Stimulated activated naive CD8-positive, alpha-beta T cell treated with anti-CD3 and anti-CD28 coated beads, Interleukin-15, Interleukin-2, amounts not matched to agents 100 U/mL and 50 U/mL, for 24 hours (primary cell): ENCODE measurements around the gene RNF32.

Experiments used
- ATAC-seq: fragments of 150-1000 bp; cut with Tn5 transposase; one replicate; pipeline ENCODE4 v1.10.0; 2021
- DNase-seq: peaks from one replicate; pipeline ENCODE4 v3.0.0; 2021

The RNF32 gene

GRCh38 chr7:156640257-156640948 is at the start of gene RNF32:
Gene RNF32 (plus strand): TSS chr7:156640774. CDS start chr7:156643878, 3,104 bp downstream.
- DNase-seq (peak; percentile 100), ATAC-seq (peak; percentile 86)

- DNase-seq (no peak), ATAC-seq (no peak)
Observed at GRCh38 chr7:156592155-156592884, 48.3 kb upstream of the RNF32 start.

DNA sequence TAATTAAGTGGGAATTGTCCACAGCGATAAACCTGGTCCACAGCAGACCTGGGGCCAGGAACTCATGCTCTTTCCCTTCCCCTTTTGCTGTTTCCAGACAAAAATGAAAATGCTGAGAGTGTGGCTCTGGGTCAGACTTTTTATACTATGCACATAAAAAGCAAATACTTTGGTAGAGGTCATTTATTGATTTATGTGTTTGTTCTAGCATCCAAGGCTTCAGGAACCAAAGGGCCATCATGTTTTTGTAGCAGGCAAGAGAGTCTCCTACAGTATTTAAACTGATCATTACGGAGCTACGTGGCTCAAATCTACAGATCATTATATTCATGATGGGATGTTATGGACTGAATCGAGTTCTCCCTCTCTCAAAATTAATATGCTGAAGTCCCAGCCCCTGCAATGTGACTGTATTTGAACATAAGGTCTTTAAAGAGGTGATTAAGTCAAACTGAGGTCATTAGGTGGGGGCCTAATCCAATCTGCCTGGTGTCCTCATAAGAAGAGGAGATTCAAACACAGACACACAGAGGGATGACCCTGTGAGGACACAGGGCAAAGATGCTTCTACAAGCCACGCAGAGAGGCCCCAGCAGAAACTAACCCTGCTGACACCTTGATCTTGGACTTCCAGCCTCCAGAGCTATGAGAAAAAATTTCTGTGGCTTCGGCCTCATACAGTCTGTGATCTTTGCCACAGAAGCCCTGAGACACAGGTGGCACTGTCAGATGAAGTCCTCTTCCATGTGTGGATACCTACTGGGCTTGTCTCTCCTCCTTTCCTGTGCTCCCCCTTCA is 46.1 kb upstream of the RNF32 start:
- ATAC-seq (no peak), DNase-seq (no peak)

DNA sequence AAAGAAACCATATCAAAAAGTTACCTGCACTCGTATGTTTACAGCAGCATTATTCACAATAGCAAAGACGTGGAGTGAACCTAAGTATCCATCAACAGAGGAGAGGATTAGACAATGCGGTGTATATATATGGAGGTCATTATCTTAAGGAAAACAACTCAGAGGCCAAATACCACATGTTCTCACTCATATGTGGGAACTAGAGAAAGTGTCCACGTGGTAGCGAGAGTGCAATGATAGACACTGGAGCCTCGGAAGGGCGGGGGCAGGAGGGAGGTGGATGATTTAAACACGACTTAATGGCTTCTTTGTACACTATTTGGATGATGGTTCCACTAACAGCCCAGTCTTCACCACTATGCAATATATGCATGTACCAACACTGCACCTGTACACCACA is 40.1 kb upstream of the RNF32 start:
- ATAC-seq = no peak
- no peak for DNase-seq

GRCh38 chr7:156602283-156602682 is 38.3 kb upstream of the RNF32 start:
- DNase-seq (no peak), ATAC-seq (no peak)

- DNase-seq = no peak
- ATAC-seq = no peak
Observed at GRCh38 chr7:156603011-156603410, 37.6 kb upstream of the RNF32 start.

DNA sequence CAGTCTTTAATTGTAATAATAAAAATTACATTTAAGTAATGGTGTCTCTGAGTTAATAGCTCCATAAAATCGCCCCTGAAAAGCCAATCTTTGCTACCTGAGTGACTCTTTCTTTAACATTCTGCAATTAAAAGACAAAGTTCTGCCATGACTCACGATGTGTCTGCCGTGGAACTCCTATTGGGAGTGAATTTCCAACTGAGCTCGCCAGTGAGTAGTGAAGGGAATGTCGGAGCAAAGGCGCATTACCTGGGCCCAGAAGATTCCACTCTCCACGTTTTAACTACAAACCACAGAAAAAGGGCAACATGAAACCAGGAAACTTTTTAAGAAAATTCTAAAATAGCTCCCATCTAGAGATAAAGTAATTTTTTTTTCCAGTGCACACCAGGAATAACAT is 36.9 kb upstream of the RNF32 start:
- ATAC-seq (no peak), DNase-seq (no peak)

DNA sequence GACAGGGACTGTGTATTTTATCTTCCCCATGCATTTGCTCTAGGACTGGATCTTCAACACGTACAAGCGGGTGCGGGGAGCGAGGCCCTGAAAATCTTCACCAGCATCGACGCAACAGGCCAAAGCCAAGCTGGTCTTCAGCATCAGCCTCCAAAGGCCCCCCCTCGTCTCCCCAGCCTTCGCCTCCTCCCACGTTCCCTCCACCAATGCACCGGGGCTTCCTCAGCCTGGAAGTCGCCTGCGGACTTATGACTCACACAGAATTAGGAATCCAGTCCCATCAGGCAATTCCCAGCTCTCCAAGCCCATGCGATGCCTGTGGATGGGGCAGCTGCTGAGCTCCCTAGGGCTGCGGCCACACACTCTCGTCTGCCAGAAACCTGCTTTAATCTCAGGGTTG is 36.3 kb upstream of the RNF32 start:
- no peak for ATAC-seq
- DNase-seq = no peak

GRCh38 chr7:156604836-156605695 is 35.5 kb upstream of the RNF32 start:
- no peak for ATAC-seq

GRCh38 chr7:156606135-156606534 is 34.4 kb upstream of the RNF32 start:
- no peak for DNase-seq
- no peak for ATAC-seq

More at GRCh38 chr7:156604836-156605695, 35.5 kb upstream of the RNF32 start:
- DNase-seq = no peak

DNA sequence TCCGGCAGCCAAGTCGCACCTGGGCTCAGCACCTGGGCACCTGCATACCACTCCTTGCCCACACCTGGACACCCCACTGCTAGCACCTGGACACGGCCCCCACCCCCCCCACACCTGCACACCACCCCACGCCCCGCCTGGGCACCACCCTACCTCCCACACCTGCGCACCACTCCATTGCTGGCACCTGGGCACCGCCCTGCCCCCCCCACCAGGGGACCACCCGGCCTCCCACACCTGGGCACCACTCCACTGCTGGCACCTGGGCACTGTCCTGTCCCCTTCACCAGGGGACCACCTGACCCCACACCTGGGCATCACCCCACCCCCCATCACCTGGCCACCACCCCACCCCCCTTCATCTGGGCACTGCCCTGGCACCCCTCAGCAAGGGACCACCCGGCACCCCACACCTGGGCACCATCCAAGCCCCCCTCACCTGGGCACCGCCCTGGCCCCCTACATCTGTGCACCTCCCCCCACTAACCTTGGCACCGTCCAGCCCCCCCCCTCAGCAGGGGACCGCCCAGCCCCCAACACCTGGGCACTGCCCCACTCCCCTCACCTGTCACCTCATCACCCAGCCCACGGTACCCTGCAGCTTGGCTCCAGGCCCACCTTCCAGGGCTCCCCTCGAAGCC is 33.8 kb upstream of the RNF32 start:
- DNase-seq (no peak), ATAC-seq (no peak)

GRCh38 chr7:156607332-156608172 is 33.0 kb upstream of the RNF32 start:
- DNase-seq = no peak
- no peak for ATAC-seq

DNA sequence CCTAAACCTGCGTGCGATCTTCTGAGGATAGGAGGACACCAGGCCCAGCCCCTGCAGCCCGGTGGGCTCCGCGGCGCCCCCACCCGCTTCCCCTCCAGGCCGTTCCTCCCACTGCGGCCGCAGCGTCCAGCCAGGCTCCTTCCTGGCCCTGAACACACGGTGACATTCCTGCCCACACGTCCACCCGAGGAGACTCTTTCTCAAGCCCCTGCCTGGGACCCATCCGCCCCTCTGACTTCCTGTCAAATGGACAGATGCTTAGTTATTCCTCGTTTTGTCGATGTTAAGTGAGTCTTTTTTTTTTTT is 32.4 kb upstream of the RNF32 start:
- no peak for DNase-seq
- no peak for ATAC-seq

DNA sequence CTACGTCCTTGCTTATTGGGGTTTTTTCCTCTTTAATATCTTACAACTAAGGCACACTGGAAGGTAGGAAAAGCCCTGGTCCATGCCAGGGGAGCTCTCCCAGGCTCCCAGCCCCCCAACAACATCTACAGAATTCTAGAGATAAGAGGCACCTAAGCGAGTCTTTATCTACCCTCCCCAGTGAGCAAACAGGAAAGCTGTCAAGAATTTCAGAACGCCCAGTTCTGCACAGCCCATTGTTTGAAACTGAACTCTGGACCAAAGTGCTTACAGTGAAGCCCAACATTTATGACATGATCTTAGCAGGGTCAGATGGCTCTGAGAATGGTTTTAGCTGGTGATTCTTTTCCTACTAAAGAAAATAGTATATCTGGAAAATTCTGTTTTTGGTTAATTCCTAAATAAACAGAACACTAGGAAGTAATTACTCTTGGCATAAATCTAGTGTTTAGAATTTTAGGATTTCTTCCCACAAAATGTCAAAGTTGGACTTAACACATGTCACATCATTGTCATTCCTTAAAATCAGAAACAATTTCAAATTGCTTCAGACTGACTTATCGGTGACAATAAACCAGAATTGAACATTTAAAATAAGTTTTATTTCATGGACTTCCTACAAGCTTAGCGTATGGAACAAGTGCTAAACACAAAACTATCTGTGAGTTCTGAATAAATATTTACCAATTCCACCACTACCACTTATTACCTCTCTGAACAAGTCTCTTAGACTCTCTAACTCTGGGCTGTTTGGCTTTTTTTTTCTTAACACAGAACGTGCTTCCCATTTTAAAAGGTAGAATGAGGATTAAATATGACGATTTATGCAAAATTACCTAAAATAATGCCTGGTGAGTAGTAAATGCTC is 31.3 kb upstream of the RNF32 start:
- ATAC-seq (no peak), DNase-seq (no peak)

- DNase-seq (no peak), ATAC-seq (no peak)
Observed at GRCh38 chr7:156610130-156610529, 30.4 kb upstream of the RNF32 start.

DNA sequence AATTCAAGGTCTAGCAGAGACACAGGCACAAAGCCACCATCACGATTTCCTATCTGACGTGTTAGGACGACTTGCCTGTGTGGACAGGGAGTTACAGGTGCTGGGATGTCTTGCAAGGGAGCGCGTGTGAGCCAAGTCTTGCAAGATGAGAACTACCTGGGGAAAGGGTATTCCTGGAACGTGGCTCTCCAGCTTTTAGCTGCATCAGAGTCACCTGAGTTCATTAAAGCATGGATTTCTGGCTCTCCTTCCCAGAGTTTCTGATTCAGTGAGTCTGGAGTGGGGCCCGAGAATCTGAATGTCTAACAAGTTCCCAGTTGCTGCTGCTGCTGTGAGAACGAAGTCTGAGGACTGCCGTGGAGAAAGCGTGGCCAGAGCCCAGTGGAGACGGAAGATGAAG is 30.0 kb upstream of the RNF32 start:
- DNase-seq = no peak
- no peak for ATAC-seq

DNA sequence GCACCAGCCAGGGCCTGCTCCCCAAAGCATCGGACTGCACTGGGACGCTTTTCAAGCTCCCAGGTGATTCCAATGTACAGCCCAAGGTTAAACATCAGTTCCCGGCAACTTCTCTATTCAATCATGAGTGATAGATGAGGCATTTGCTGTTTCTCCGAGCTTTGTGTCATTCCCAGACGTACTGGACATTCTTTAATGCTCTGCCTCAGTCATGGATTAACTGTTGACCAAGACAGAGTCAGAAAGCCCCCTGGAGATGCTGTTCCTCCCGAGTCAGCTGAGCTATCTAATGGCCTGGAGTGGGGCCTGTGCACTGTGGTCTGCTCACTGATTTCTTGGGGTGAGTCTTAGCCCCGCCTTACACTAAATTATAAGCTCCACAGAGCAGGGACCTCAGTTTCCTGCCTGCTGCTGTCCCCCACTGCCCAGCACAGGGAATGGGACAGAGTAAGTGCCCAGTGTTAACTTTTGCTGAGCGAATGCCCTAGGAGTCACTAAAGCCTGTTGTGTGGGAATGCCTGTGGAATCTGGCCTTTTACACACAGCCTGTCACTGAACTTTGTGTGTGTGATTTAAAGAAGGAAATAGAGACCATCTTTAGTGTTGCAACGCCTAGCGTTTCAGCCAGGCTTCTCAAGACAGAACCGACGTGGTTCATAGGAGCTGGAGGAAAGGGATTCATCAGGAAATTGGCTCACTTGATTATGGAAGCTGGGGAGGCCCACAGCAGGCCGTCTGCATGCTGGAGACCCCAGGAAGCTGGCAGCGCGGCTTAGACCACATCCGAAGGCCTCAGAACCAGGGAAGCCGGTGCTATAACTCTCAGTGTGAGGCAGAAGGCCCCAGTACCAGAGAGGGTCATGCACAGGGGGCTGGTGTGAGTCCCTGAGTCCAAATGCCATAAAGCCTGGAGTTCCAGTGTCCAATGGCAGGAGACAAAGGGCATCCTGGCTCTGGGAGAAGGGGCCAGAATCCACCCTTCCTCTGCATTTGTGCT is 29.3 kb upstream of the RNF32 start:
- DNase-seq (no peak), ATAC-seq (no peak)

- ATAC-seq = peak; percentile 97
- peak; percentile 72 for DNase-seq
Observed at GRCh38 chr7:156612930-156613329, 27.6 kb upstream of the RNF32 start.
